Endometrial microvascular endothelial cells (primary cell): ENCODE results near the gene TCEAL8. TPM values are rescaled to one million over a fixed set of nuclear protein-coding genes. Genes with fewer than 3 reads are reported as not detected.
"Not testable (repeated sequence)": the region's sequence is repeated elsewhere in the genome, so short reads cannot be mapped to it uniquely, and the experiment has no call there.

Experiments used
- in situ Hi-C: cut with HindIII; loops from 2 replicates; pipeline ENCODE4 v1.10.0; 2017; ENCODE audit warnings: low sequenced_read_pairs, low pct_unique_long_range_greater_than_20kb; ENCODE audit errors: inconsistent ontology term
- total RNA-seq: library from RNA; depleted of rRNA; stranded (reverse); fragments of >200 nt; gene quantifications from one replicate; pipeline ENCODE4 v1.2.3, GENCODE V29; 2015; ENCODE audit errors: inconsistent ontology term

TCEAL8 gene
- total RNA-seq: 59.9 TPM

- in situ Hi-C loops: no loop called here
Observed at GRCh38 chrX:103254921-103255493, at the start of gene TCEAL8. Gene TCEAL8, minus strand, starts transcription at chrX:103255155. Its CDS starts 1,176 bp downstream, at chrX:103253979.

- in situ Hi-C loops: no loop called here
Observed at GRCh38 chrX:103304705-103305104, 49.8 kb upstream of the TCEAL8 start.

GRCh38 chrX:103293118-103293517, 38.2 kb upstream of the TCEAL8 start:
- in situ Hi-C loops: no loop called here

- in situ Hi-C loops: no loop called here
Observed at GRCh38 chrX:103279624-103280023, 24.7 kb upstream of the TCEAL8 start.

- in situ Hi-C loops: no loop called here
Observed at GRCh38 chrX:103276581-103277002, 21.6 kb upstream of the TCEAL8 start, which contains the start of gene TCEAL5. Gene TCEAL5, minus strand, starts transcription at chrX:103276750. Its CDS starts 2,187 bp downstream, at chrX:103274563.

GRCh38 chrX:103275947-103276567, 21.1 kb upstream of the TCEAL8 start:
- in situ Hi-C loops: no loop called here

- in situ Hi-C loops: no loop called here
Observed at GRCh38 chrX:103274284-103274683, 19.3 kb upstream of the TCEAL8 start.

GRCh38 chrX:103258275-103258674, 3.3 kb upstream of the TCEAL8 start:
- in situ Hi-C loops: no loop called here

GRCh38 chrX:103256651-103257050, 1.7 kb upstream of the TCEAL8 start:
- in situ Hi-C loops: no loop called here

GRCh38 chrX:103254171-103254824, 657 bp downstream of the TCEAL8 start:
- in situ Hi-C loops: no loop called here

- in situ Hi-C loops: no loop called here
Observed at GRCh38 chrX:103253608-103254007, 1.3 kb downstream of the TCEAL8 start.

- in situ Hi-C loops: no loop called here
Observed at GRCh38 chrX:103250977-103251376, 4.0 kb downstream of the TCEAL8 start.

- in situ Hi-C loops: no loop called here
Observed at GRCh38 chrX:103249805-103250204, 5.2 kb downstream of the TCEAL8 start.

- in situ Hi-C loops: no loop called here
Observed at GRCh38 chrX:103248553-103248952, 6.4 kb downstream of the TCEAL8 start.

- in situ Hi-C loops: no loop called here
Observed at GRCh38 chrX:103240155-103240554, 14.8 kb downstream of the TCEAL8 start.

GRCh38 chrX:103236296-103236695, 18.7 kb downstream of the TCEAL8 start:
- in situ Hi-C loops: no loop called here

- in situ Hi-C loops: not testable (repeated sequence)
Observed at GRCh38 chrX:103235608-103236007, 19.3 kb downstream of the TCEAL8 start.

GRCh38 chrX:103234869-103235268, 20.1 kb downstream of the TCEAL8 start:
- in situ Hi-C loops: no loop called here

GRCh38 chrX:103233263-103233662, 21.7 kb downstream of the TCEAL8 start:
- in situ Hi-C loops: no loop called here

GRCh38 chrX:103225918-103226317, 29.0 kb downstream of the TCEAL8 start:
- in situ Hi-C loops: not testable (repeated sequence)
